ENCODE data around the gene LRCH3. TPM values are rescaled to one million over a fixed set of nuclear protein-coding genes. Genes with fewer than 3 reads are reported as not detected.
A peak's percentile ranks its signal among the peaks of the same experiment; 100 is the strongest.

LRCH3 gene
- total and polyA plus RNA-seq, 2 of the 13 experiments (the other 11 are each of a cell fraction or from before 2014, with no cell fraction given) = 25.5 to 103 TPM

DNA sequence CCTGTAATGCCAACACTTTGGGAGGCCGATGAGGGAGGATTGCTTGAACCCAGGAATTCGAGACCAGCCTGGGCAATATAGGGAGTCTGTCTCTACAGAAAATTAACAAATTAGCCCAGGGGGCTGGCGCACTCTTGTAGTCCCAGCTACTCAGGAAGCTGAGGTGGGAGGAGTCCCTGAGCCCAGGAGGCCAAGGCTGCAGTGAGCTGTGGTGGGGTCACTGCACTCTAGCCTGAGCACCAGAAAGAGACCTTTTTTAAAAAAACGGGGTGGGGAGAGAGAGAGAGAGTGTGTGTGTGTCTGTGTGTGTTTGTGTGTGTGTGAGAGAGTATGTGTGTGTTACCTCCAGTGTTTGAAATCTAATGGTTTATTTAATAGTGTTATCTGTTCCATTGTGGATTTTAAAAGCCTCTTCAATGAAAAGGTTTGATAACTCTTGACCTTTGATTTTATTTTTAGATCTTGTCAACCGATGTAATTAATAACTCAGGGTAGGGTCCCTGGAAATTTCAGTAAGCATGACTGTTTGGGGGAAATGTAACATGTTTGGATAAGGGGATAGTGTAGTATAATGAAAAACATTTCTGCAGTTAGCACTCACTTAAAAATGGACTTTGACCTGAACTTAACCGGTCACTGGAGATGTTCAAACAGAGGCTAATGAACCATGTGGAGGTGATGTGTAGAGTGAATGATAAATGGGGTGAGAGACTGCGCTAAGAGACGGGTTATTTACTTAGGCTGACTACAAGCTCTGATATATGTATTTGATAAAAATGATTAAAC lies 29.7 kb downstream of the LRCH3 start (continued):
- peak; percentile 95 for TF ChIP-seq ZNF263 (CRISPR knock-in tag; IDR thresholded peaks at IDR 0.05)
- TF ChIP-seq, protein P1, sequence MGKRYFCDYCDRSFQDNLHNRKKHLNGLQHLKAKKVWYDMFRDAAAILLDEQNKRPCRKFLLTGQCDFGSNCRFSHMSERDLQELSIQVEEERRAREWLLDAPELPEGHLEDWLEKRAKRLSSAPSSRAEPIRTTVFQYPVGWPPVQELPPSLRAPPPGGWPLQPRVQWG (CRISPR knock-in tag; IDR thresholded peaks at IDR 0.05; ENCODE audit: borderline replicate concordance, low read depth) = no peak
- TF ChIP-seq SP5 (CRISPR knock-in tag; IDR thresholded peaks at IDR 0.05; ENCODE audit: borderline replicate concordance, low read depth) = peak; percentile 91
- TF ChIP-seq, protein P2, sequence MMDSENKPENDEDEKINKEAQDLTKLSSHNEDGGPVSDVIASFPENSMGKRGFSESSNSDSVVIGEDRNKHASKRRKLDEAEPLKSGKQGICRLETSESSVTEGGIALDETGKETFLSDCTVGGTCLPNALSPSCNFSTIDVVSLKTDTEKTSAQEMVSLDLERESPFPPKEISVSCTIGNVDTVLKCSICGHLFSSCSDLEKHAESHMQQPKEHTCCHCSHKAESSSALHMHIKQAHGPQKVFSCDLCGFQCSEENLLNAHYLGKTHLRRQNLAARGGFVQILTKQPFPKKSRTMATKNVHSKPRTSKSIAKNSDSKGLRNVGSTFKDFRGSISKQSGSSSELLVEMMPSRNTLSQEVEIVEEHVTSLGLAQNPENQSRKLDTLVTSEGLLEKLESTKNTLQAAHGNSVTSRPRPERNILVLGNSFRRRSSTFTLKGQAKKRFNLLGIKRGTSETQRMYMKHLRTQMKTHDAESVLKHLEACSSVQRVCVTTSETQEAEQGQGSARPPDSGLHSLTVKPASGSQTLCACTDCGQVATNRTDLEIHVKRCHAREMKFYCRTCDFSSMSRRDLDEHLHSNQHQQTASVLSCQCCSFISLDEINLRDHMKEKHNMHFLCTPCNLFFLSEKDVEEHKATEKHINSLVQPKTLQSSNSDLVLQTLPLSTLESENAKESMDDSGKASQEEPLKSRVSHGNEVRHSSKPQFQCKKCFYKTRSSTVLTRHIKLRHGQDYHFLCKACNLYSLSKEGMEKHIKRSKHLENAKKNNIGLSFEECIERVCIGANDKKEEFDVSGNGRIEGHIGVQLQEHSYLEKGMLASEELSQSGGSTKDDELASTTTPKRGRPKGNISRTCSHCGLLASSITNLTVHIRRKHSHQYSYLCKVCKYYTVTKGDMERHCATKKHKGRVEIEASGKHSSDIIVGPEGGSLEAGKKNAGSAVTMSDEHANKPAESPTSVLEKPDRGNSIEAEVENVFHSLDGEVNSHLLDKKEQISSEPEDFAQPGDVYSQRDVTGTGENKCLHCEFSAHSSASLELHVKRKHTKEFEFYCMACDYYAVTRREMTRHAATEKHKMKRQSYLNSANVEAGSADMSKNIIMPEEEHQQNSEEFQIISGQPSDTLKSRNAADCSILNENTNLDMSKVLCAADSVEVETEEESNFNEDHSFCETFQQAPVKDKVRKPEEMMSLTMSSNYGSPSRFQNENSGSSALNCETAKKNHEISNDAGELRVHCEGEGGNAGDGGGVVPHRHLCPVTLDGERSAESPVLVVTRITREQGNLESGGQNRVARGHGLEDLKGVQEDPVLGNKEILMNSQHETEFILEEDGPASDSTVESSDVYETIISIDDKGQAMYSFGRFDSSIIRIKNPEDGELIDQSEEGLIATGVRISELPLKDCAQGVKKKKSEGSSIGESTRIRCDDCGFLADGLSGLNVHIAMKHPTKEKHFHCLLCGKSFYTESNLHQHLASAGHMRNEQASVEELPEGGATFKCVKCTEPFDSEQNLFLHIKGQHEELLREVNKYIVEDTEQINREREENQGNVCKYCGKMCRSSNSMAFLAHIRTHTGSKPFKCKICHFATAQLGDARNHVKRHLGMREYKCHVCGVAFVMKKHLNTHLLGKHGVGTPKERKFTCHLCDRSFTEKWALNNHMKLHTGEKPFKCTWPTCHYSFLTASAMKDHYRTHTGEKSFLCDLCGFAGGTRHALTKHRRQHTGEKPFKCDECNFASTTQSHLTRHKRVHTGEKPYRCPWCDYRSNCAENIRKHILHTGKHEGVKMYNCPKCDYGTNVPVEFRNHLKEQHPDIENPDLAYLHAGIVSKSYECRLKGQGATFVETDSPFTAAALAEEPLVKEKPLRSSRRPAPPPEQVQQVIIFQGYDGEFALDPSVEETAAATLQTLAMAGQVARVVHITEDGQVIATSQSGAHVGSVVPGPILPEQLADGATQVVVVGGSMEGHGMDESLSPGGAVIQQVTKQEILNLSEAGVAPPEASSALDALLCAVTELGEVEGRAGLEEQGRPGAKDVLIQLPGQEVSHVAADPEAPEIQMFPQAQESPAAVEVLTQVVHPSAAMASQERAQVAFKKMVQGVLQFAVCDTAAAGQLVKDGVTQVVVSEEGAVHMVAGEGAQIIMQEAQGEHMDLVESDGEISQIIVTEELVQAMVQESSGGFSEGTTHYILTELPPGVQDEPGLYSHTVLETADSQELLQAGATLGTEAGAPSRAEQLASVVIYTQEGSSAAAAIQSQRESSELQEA (CRISPR knock-in tag; IDR thresholded peaks at IDR 0.05; ENCODE audit: not compliant biosample characterization) = no peak
- TF ChIP-seq, protein P3, sequence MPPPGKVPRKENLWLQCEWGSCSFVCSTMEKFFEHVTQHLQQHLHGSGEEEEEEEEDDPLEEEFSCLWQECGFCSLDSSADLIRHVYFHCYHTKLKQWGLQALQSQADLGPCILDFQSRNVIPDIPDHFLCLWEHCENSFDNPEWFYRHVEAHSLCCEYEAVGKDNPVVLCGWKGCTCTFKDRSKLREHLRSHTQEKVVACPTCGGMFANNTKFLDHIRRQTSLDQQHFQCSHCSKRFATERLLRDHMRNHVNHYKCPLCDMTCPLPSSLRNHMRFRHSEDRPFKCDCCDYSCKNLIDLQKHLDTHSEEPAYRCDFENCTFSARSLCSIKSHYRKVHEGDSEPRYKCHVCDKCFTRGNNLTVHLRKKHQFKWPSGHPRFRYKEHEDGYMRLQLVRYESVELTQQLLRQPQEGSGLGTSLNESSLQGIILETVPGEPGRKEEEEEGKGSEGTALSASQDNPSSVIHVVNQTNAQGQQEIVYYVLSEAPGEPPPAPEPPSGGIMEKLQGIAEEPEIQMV (CRISPR knock-in tag; IDR thresholded peaks at IDR 0.05; ENCODE audit: low read depth) = no peak
- TF ChIP-seq, protein P4, sequence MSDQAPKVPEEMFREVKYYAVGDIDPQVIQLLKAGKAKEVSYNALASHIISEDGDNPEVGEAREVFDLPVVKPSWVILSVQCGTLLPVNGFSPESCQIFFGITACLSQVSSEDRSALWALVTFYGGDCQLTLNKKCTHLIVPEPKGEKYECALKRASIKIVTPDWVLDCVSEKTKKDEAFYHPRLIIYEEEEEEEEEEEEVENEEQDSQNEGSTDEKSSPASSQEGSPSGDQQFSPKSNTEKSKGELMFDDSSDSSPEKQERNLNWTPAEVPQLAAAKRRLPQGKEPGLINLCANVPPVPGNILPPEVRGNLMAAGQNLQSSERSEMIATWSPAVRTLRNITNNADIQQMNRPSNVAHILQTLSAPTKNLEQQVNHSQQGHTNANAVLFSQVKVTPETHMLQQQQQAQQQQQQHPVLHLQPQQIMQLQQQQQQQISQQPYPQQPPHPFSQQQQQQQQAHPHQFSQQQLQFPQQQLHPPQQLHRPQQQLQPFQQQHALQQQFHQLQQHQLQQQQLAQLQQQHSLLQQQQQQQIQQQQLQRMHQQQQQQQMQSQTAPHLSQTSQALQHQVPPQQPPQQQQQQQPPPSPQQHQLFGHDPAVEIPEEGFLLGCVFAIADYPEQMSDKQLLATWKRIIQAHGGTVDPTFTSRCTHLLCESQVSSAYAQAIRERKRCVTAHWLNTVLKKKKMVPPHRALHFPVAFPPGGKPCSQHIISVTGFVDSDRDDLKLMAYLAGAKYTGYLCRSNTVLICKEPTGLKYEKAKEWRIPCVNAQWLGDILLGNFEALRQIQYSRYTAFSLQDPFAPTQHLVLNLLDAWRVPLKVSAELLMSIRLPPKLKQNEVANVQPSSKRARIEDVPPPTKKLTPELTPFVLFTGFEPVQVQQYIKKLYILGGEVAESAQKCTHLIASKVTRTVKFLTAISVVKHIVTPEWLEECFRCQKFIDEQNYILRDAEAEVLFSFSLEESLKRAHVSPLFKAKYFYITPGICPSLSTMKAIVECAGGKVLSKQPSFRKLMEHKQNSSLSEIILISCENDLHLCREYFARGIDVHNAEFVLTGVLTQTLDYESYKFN (CRISPR knock-in tag; conservative IDR thresholded peaks at IDR 0.05) = peak; percentile 95
- no peak for TF ChIP-seq MAFK (conservative IDR thresholded peaks at IDR 0.05 in 1 of 2, IDR thresholded peaks at IDR 0.05 in 1 of 2; ENCODE audit: low read length in 2 of 2)
- 0 out of 2 replicates have a peak, but pooled peaks have one; percentile 11 for TF ChIP-seq ZFX (CRISPR knock-in tag; IDR thresholded peaks at IDR 0.05; ENCODE audit: low read depth)
- TF ChIP-seq EZH2 (conservative IDR thresholded peaks at IDR 0.05; ENCODE audit: low read depth, low read length) = no peak
- TF ChIP-seq YEATS4 (CRISPR knock-in tag; IDR thresholded peaks at IDR 0.05; ENCODE audit: borderline replicate concordance) = no peak
- no peak for TF ChIP-seq HMGA1 (CRISPR knock-in tag; conservative IDR thresholded peaks at IDR 0.05)
- TF ChIP-seq, protein P5, sequence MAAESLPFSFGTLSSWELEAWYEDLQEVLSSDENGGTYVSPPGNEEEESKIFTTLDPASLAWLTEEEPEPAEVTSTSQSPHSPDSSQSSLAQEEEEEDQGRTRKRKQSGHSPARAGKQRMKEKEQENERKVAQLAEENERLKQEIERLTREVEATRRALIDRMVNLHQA (CRISPR knock-in tag; IDR thresholded peaks at IDR 0.05) = no peak
- TF ChIP-seq, protein P6, sequence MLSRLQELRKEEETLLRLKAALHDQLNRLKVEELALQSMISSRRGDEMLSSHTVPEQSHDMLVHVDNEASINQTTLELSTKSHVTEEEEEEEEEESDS (CRISPR knock-in tag; IDR thresholded peaks at IDR 0.05; ENCODE audit: borderline replicate concordance) = no peak
- TF ChIP-seq GZF1 (CRISPR knock-in tag; IDR thresholded peaks at IDR 0.05) = no peak
